Stomach (tissue), 4 donors: ENCODE data around the gene HS2ST1.

Source experiments
- CTCF ChIP-seq, 7 experiments: fragments of 450-650 bp in 4 of 7; fragments of 200-600 bp in 3 of 7; sonication (generic) in 3 of 7; IDR thresholded peaks; one replicate each; pipeline ENCODE4 v1.5.1; 2016 to 2019; ENCODE audit warnings: antibody characterized with exemption in 7 of 7, control low read depth in 2 of 7, mild to moderate bottlenecking in 1 of 7
- EP300 ChIP-seq: sonication (generic); formaldehyde crosslinking; IDR thresholded peaks from one replicate; pipeline ENCODE4 v1.6.1; 2017; ENCODE audit warnings: antibody characterized with exemption
- POLR2A ChIP-seq, 4 donors: fragments of 450-650 bp; IDR thresholded peaks; one replicate each; pipeline ENCODE4 v1.6.1; 2016; ENCODE audit warnings: antibody characterized with exemption in 4 of 4, control low read depth in 2 of 4, mild to moderate bottlenecking in 1 of 4, moderate library complexity in 1 of 4
- POLR2AphosphoS5 ChIP-seq, 3 donors: sonication (generic); formaldehyde crosslinking; IDR thresholded peaks; one replicate each; pipeline ENCODE4 v1.6.1; 2016; ENCODE audit warnings: antibody characterized with exemption in 3 of 3

- TF ChIP-seq POLR2A (IDR thresholded peaks at IDR 0.05) (no peak), EP300 (no peak), CTCF (IDR thresholded peaks at IDR 0.05) (no peak), POLR2AphosphoS5 (IDR thresholded peaks at IDR 0.05) (no peak)
Observed at GRCh38 chr1:87135329-87135712, 220.9 kb downstream of the HS2ST1 start.
